Liver (tissue), 9 donors: Measurements from ENCODE around the gene MED15. TPM values are rescaled to one million over a fixed set of nuclear protein-coding genes. Genes with fewer than 3 reads are reported as not detected.

Experiments used
- DNase-seq: peaks from one replicate; pipeline ENCODE4 v3.0.0-alpha.2; 2017; ENCODE audit warnings: low spot score
- H3K27ac ChIP-seq, 2 donors: one replicate each; pipeline ENCODE4 v1.7.0; 2013; ENCODE audit warnings: inconsistent platforms in 2 of 2, low read length in 2 of 2, control low read depth in 1 of 2, low read depth in 1 of 2, mild to moderate bottlenecking in 1 of 2
- H3K27me3 ChIP-seq, 4 donors: one replicate each; pipeline versions ENCODE4 v1.6.1 to v1.7.0; 2013; ENCODE audit warnings: low read length in 3 of 4, inconsistent platforms in 1 of 4, mild to moderate bottlenecking in 1 of 4, moderate library complexity in 1 of 4; ENCODE audit not compliant: control insufficient read depth in 4 of 4, insufficient read depth in 4 of 4
- H3K36me3 ChIP-seq, 4 donors: one replicate each; pipeline versions ENCODE4 v1.6.1 to v1.7.0; 2013; ENCODE audit warnings: low read length in 3 of 4, mild to moderate bottlenecking in 3 of 4, low read depth in 1 of 4, moderate library complexity in 1 of 4; ENCODE audit not compliant: control insufficient read depth in 4 of 4, insufficient read depth in 3 of 4
- H3K4me1 ChIP-seq, 4 donors: one replicate each; pipeline versions ENCODE4 v1.6.1 to v1.7.0; 2013; ENCODE audit warnings: low read length in 3 of 4, mild to moderate bottlenecking in 3 of 4, moderate library complexity in 1 of 4; ENCODE audit not compliant: control insufficient read depth in 4 of 4, insufficient read depth in 4 of 4
- H3K4me3 ChIP-seq, 3 donors: one replicate each; pipeline versions ENCODE4 v1.6.1 to v1.7.0; 2013; ENCODE audit warnings: low read length in 3 of 3, control low read depth in 1 of 3, low read depth in 1 of 3, mild to moderate bottlenecking in 1 of 3
- H3K9ac ChIP-seq, 2 donors: one replicate each; pipeline ENCODE4 v1.7.0; 2013; ENCODE audit warnings: low read length in 2 of 2, mild to moderate bottlenecking in 2 of 2, moderate library complexity in 2 of 2, control low read depth in 1 of 2, low read depth in 1 of 2
- H3K9me3 ChIP-seq, 4 donors: one replicate each; pipeline versions ENCODE4 v1.6.1 to v1.7.0; 2013; ENCODE audit warnings: low read length in 3 of 4; ENCODE audit not compliant: control insufficient read depth in 4 of 4
- ATF3 ChIP-seq: IDR thresholded peaks from 2 replicates; pipeline ENCODE4 v1.6.1; 2016; ENCODE audit warnings: antibody characterized with exemption
- FOXA1 ChIP-seq: IDR thresholded peaks from 2 replicates; pipeline ENCODE4 v1.6.1; 2016; ENCODE audit warnings: antibody characterized with exemption
- FOXA2 ChIP-seq: IDR thresholded peaks from 2 replicates; pipeline ENCODE4 v1.6.1; 2016; ENCODE audit warnings: antibody characterized with exemption
- HNF4A ChIP-seq, 2 donors: conservative IDR thresholded peaks; 2 replicates each; pipeline ENCODE4 v1.6.1; 2016; ENCODE audit warnings: antibody characterized with exemption in 2 of 2, mild to moderate bottlenecking in 2 of 2
- HNF4G ChIP-seq: IDR thresholded peaks from 2 replicates; pipeline ENCODE4 v1.6.1; 2016; ENCODE audit warnings: antibody characterized with exemption
- JUND ChIP-seq, 2 donors: IDR thresholded peaks; 2 replicates each; pipeline ENCODE4 v1.6.1; 2016; ENCODE audit warnings: antibody characterized with exemption in 2 of 2
- RAD21 ChIP-seq, 2 donors: IDR thresholded peaks; 2 replicates each; pipeline ENCODE4 v1.6.1; 2016; ENCODE audit warnings: antibody characterized with exemption in 2 of 2, mild to moderate bottlenecking in 2 of 2
- REST ChIP-seq: IDR thresholded peaks from 2 replicates; pipeline ENCODE4 v1.6.1; 2016; ENCODE audit warnings: antibody characterized with exemption, mild to moderate bottlenecking
- RXRA ChIP-seq, 2 donors: IDR thresholded peaks; 2 replicates each; pipeline ENCODE4 v1.6.1; 2017 to 2018; ENCODE audit warnings: antibody characterized with exemption in 2 of 2, mild to moderate bottlenecking in 1 of 2
- SP1 ChIP-seq: IDR thresholded peaks from 2 replicates; pipeline ENCODE4 v1.6.1; 2018; ENCODE audit warnings: antibody characterized with exemption, mild to moderate bottlenecking
- TAF1 ChIP-seq: conservative IDR thresholded peaks from 2 replicates; pipeline ENCODE4 v1.6.1; 2016; ENCODE audit warnings: antibody characterized with exemption, mild to moderate bottlenecking
- YY1 ChIP-seq: IDR thresholded peaks from 2 replicates; pipeline ENCODE4 v1.6.1; 2016; ENCODE audit warnings: antibody characterized with exemption, mild to moderate bottlenecking
- WGBS: extraction: QIAGEN DNeasy Blood & Tissue Kit; methylation state at CpG from one replicate; pipeline ENCODE4 v1.1.7; 2013; 5-methylcytosine and 5-hydroxymethylcytosine counted together
- polyA plus RNA-seq, 2 donors: library from polyadenylated mRNA; stranded (reverse) in 1 of 2; unstranded in 1 of 2; fragments of 200-250 nt in 1 of 2; fragments of >200 nt in 1 of 2; fragmentation: Nextera tagmentation in 1 of 2; extraction: Ambion mirVana in 1 of 2; gene quantifications; one replicate each; pipeline versions ENCODE4 v1.2.1 to v1.2.3, GENCODE V29; 2013 to 2015
- total RNA-seq, 2 donors: library from RNA; depleted of rRNA; stranded (reverse); fragments of >200 nt; gene quantifications; one replicate each; pipeline ENCODE4 v1.2.3, GENCODE V29; 2014
- TF ChIP-seq, protein P1 (sequence below): IDR thresholded peaks from 2 replicates; pipeline ENCODE4 v1.6.1; 2016; ENCODE audit warnings: antibody characterized with exemption
- TF ChIP-seq, protein P2 (sequence below): fragments of 150-350 bp; IDR thresholded peaks from 2 replicates; pipeline ENCODE4 v1.5.1; 2017; ENCODE audit warnings: improper control_type of control experiment, low read depth, low read length; ENCODE audit not compliant: missing input control
- TF ChIP-seq, protein P3 (sequence below): IDR thresholded peaks from 2 replicates; pipeline ENCODE4 v1.6.1; 2016; ENCODE audit warnings: antibody characterized with exemption
- donor health status: healthy.
- donor health status: healthy.
- donor health status: healthy.
- donor health status: healthy.
- donor health status: healthy.

Gene MED15
- total and polyA plus RNA-seq, 4 donors: 9.7 to 28.0 (median 16.2) TPM

DNA sequence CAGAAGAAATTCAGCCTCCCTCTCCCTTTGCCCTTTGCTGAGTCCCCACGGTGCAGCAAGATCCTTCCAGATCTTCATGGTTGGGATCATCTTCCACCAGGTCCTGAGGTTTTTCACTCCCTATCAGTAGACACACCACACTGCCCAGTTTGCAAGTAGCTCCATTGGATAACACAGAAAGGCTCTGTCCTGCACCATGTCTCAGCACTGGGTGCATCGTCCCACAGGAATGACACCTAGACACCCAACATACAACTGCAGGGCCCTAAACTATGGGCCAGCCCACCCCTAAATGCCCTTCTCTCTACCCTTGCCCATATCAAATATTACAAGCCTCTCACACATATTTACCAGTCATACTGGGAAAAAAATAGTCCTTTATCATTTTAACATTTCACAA, 21.2 kb upstream of the MED15 start:
- Histone ChIP-seq H3K27ac (no peak overlapping the region), H3K4me3 (no peak overlapping the region), H3K27me3 (no peaks in the 10 kb centered on the region), H3K9me3 (no peaks in the 10 kb centered on the region), H3K4me1 (no peaks in the 10 kb centered on the region), H3K9ac (no peak overlapping the region), H3K36me3 (peaks cover 0 to 3% (median 1%) of the 10 kb centered on the region in 4 donors)
- TF ChIP-seq FOXA2 (no peak), HNF4A (conservative IDR thresholded peaks at IDR 0.05) (no peak), RXRA (IDR thresholded peaks at IDR 0.05) (no peak), SP1 (no peak), RAD21 (IDR thresholded peaks at IDR 0.05) (no peak), FOXA1 (no peak), REST (no peak), YY1 (no peak)
- TF ChIP-seq, protein P1, sequence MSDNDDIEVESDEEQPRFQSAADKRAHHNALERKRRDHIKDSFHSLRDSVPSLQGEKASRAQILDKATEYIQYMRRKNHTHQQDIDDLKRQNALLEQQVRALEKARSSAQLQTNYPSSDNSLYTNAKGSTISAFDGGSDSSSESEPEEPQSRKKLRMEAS: no peak
- DNase-seq: no peak
- WGBS: 99% methylated on average over 2 of the region's 2 CpGs

DNA sequence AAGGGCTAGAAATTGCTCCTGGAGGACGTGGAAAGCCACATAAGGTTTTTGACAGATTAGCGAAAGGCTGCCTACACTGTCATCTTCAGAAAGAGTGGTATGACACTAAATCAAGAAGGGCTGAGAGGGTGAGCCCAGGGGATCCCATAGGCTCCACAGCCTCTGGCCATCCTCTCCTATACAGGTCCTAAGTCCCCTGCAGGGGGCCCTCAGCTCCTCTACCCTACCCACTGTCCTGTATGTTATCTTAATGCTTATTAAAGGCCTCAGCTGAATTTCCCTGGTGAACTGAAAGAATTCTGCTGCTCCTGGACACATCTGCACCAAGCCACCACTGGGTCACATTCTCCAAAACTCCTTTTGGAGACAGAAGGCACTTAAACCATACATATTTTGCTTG, 19.7 kb upstream of the MED15 start:
- Histone ChIP-seq H3K27ac (no peak overlapping the region), H3K36me3 (peaks cover 0 to 3% (median 1%) of the 10 kb centered on the region in 4 donors), H3K4me3 (no peak overlapping the region), H3K9ac (no peak overlapping the region), H3K9me3 (no peaks in the 10 kb centered on the region), H3K4me1 (peaks cover 0 to 2% (median 0%) of the 10 kb centered on the region in 4 donors), H3K27me3 (no peaks in the 10 kb centered on the region)
- DNase-seq: no peak
- 99% methylated on average over 2 of the region's 2 CpGs for WGBS
- TF ChIP-seq SP1 (no peak), ATF3 (no peak)
- TF ChIP-seq, protein P2, sequence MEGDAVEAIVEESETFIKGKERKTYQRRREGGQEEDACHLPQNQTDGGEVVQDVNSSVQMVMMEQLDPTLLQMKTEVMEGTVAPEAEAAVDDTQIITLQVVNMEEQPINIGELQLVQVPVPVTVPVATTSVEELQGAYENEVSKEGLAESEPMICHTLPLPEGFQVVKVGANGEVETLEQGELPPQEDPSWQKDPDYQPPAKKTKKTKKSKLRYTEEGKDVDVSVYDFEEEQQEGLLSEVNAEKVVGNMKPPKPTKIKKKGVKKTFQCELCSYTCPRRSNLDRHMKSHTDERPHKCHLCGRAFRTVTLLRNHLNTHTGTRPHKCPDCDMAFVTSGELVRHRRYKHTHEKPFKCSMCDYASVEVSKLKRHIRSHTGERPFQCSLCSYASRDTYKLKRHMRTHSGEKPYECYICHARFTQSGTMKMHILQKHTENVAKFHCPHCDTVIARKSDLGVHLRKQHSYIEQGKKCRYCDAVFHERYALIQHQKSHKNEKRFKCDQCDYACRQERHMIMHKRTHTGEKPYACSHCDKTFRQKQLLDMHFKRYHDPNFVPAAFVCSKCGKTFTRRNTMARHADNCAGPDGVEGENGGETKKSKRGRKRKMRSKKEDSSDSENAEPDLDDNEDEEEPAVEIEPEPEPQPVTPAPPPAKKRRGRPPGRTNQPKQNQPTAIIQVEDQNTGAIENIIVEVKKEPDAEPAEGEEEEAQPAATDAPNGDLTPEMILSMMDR: no peak
- TF ChIP-seq, protein P1: no peak

GRCh38 chr22:20488946-20489345, 18.5 kb upstream of the MED15 start:
- WGBS: 92% methylated on average over 11 of the region's 11 CpGs
- TF ChIP-seq REST (no peak), SP1 (no peak), TAF1 (no peak), HNF4G (no peak), FOXA2 (no peak), JUND (IDR thresholded peaks at IDR 0.05) (no peak), RAD21 (IDR thresholded peaks at IDR 0.05) (no peak), YY1 (no peak), RXRA (IDR thresholded peaks at IDR 0.05) (no peak), FOXA1 (no peak)
- TF ChIP-seq, protein P1: no peak
- TF ChIP-seq, protein P3, sequence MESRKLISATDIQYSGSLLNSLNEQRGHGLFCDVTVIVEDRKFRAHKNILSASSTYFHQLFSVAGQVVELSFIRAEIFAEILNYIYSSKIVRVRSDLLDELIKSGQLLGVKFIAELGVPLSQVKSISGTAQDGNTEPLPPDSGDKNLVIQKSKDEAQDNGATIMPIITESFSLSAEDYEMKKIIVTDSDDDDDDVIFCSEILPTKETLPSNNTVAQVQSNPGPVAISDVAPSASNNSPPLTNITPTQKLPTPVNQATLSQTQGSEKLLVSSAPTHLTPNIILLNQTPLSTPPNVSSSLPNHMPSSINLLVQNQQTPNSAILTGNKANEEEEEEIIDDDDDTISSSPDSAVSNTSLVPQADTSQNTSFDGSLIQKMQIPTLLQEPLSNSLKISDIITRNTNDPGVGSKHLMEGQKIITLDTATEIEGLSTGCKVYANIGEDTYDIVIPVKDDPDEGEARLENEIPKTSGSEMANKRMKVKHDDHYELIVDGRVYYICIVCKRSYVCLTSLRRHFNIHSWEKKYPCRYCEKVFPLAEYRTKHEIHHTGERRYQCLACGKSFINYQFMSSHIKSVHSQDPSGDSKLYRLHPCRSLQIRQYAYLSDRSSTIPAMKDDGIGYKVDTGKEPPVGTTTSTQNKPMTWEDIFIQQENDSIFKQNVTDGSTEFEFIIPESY: no peak

More at GRCh38 chr22:20488946-20489345, 18.5 kb upstream of the MED15 start:
- Histone ChIP-seq H3K27me3 (no peaks in the 10 kb centered on the region), H3K36me3 (peaks cover 0 to 3% (median 1%) of the 10 kb centered on the region in 4 donors), H3K27ac (no peak overlapping the region), H3K4me3 (no peak overlapping the region), H3K9ac (no peak overlapping the region), H3K9me3 (no peaks in the 10 kb centered on the region), H3K4me1 (peaks cover 0 to 2% (median under 1%) of the 10 kb centered on the region in 4 donors)
- DNase-seq: no peak
